MCF 10A (cell line): ENCODE results near the gene DDX20. TPM values are rescaled to one million over a fixed set of nuclear protein-coding genes. Genes with fewer than 3 reads are reported as not detected.
"Not testable (repeated sequence)": the region's sequence is repeated elsewhere in the genome, so short reads cannot be mapped to it uniquely, and the experiment has no call there.

Source experiments
- BruUV-seq: library from RNA; stranded (reverse); fragments of 400-500 nt; replicated peaks from 2 replicates; lab custom pipeline; 2021; lab: Mats Ljungman, UMichigan
- CTCF ChIA-PET: fragments of 300-600 bp; sonication (Branson Sonifier 250); formaldehyde crosslinking; extraction: SDS; loops from one replicate; lab custom pipeline; 2021; ENCODE audit warnings: antibody characterized with exemption, inconsistent platforms; lab: Yijun Ruan, JAX
- POLR2A ChIA-PET: fragments of 300-600, 350-650 bp; sonication (Branson Sonifier 250); formaldehyde crosslinking; extraction: SDS; loops from one replicate; lab custom pipeline; 2020; ENCODE audit warnings: antibody characterized with exemption, inconsistent platforms; lab: Yijun Ruan, JAX
- DNase-seq: peaks from one replicate; pipeline ENCODE4 v3.0.0-alpha.2; 2018; ENCODE audit not compliant: unreplicated experiment
- H3K27ac Mint-ChIP-seq: one replicate; pipeline ENCODE4 v1.8.0; 2022; ENCODE audit warnings: mild to moderate bottlenecking, low read depth, mixed read lengths; ENCODE audit not compliant: unreplicated experiment
- H3K27me3 Mint-ChIP-seq: one replicate; pipeline ENCODE4 v1.8.0; 2022; ENCODE audit warnings: mixed read lengths; ENCODE audit not compliant: insufficient read depth, unreplicated experiment
- H3K36me3 Mint-ChIP-seq: one replicate; pipeline ENCODE4 v1.8.0; 2022; ENCODE audit warnings: mild to moderate bottlenecking, moderate library complexity, mixed read lengths; ENCODE audit not compliant: insufficient read depth, unreplicated experiment
- H3K4me1 Mint-ChIP-seq: one replicate; pipeline ENCODE4 v1.8.0; 2022; ENCODE audit warnings: mixed read lengths; ENCODE audit not compliant: insufficient read depth, unreplicated experiment
- H3K4me3 Mint-ChIP-seq: one replicate; pipeline ENCODE4 v1.8.0; 2022; ENCODE audit warnings: mild to moderate bottlenecking, moderate library complexity, mixed read lengths; ENCODE audit not compliant: unreplicated experiment
- H3K9me3 Mint-ChIP-seq: one replicate; pipeline ENCODE4 v1.8.0; 2022; ENCODE audit warnings: mixed read lengths; ENCODE audit not compliant: unreplicated experiment
- CTCF ChIP-seq: fragments of 200-600 bp; IDR thresholded peaks from one replicate; pipeline ENCODE4 v1.8.0; 2022; ENCODE audit warnings: antibody characterized with exemption, mild to moderate bottlenecking; ENCODE audit not compliant: unreplicated experiment
- intact Hi-C: fragments of 100-400 bp; cut with micrococcal nuclease; formaldehyde crosslinking; loops from 2 replicates; pipeline ENCODE4 v1.14.1; 2022
- total RNA-seq: library from RNA; stranded (reverse); gene quantifications from 2 replicates; pipeline ENCODE4 v1.2.3, GENCODE V29; 2022

DDX20 gene
- total RNA-seq, 1 experiment from 2014 or later: 14.8 TPM

- CTCF ChIA-PET: interaction anchor here (1.2 kb wide), 1 partner anchor 24 kb away, joined by 3 read pairs; no protein-coding TSS in a partner anchor
Measured at GRCh38 chr1:111793923-111794322, 38.2 kb downstream of the DDX20 start.

GRCh38 chr1:111795401-111795800 is 39.7 kb downstream of the DDX20 start:
- Mint-ChIP-seq H3K9me3 (no peaks in the 10 kb centered on the region), H3K4me3 (no peak overlapping the region), H3K27ac (no peak overlapping the region), H3K36me3 (no peaks in the 10 kb centered on the region), H3K27me3 (peaks cover 24% of the 10 kb centered on the region), H3K4me1 (no peaks in the 10 kb centered on the region)
- POLR2A ChIA-PET: no interaction called here
- intact Hi-C loops: no loop called here
- CTCF ChIA-PET: interaction anchor here (0.9 to 1.2 kb wide), 2 partner anchors 26 to 574 kb away, joined by 3 read pairs; no protein-coding TSS in a partner anchor
- no peak for TF ChIP-seq CTCF
- no TSS peak for BruUV-seq
- no peak for DNase-seq

More at GRCh38 chr1:111793923-111794322, 38.2 kb downstream of the DDX20 start:
- intact Hi-C loops: no loop called here
- Mint-ChIP-seq H3K4me1 (no peaks in the 10 kb centered on the region), H3K9me3 (no peaks in the 10 kb centered on the region), H3K36me3 (no peaks in the 10 kb centered on the region), H3K4me3 (no peak overlapping the region), H3K27ac (no peak overlapping the region), H3K27me3 (peaks cover 35% of the 10 kb centered on the region)
- POLR2A ChIA-PET: no interaction called here
- no peak for TF ChIP-seq CTCF
- no peak for DNase-seq
- no TSS peak for BruUV-seq

GRCh38 chr1:111798580-111798979 is 42.9 kb downstream of the DDX20 start:
- TF ChIP-seq CTCF: no peak
- H3K27ac Mint-ChIP-seq: no peak overlapping the region
- ChIA-PET POLR2A (no interaction called here), CTCF (no interaction called here)
- H3K4me3 Mint-ChIP-seq: no peak overlapping the region
- intact Hi-C loops: no loop called here
- no peaks in the 10 kb centered on the region for H3K4me1 Mint-ChIP-seq
- no peak for DNase-seq
- H3K27me3 Mint-ChIP-seq: peaks cover 8% of the 10 kb centered on the region
- H3K36me3 Mint-ChIP-seq: no peaks in the 10 kb centered on the region
- H3K9me3 Mint-ChIP-seq: no peaks in the 10 kb centered on the region
- no TSS peak for BruUV-seq

GRCh38 chr1:111799722-111800121 is 44.0 kb downstream of the DDX20 start:
- intact Hi-C loops, CTCF ChIA-PET, BruUV-seq, H3K9me3 Mint-ChIP-seq, H3K36me3 Mint-ChIP-seq, POLR2A ChIA-PET, DNase-seq, H3K4me1 Mint-ChIP-seq, H3K27ac Mint-ChIP-seq, H3K4me3 Mint-ChIP-seq: not testable (repeated sequence)
- peaks cover 16% of the 10 kb centered on the region for H3K27me3 Mint-ChIP-seq
